Activated CD8-positive, alpha-beta memory T cell treated with anti-CD3 and anti-CD28 coated beads, Interleukin-2, amount 50 U/mL, for 24 hours (primary cell): ENCODE results near the gene ZNF469.

Experiments
- DNase-seq: peaks from one replicate; pipeline ENCODE4 v3.0.0-alpha.2; 2020; ENCODE audit errors: extremely low read depth

The ZNF469 gene

DNA sequence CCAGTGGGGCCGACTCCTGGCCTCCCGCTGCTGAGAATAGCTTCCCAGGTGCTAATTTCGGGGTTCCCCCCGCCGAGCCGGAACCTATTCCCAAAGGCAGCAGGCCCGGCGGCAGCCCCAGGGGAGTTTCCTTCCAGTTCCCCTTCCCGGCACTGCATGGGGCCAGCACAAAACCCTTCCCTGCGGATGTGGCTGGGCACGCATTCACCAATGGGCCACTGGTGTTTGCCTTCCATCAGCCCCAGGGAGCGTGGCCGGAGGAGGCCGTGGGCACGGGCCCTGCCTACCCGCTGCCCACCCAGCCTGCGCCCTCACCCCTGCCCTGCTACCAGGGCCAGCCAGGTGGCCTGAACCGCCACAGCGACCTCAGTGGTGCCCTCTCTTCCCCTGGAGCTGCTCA, 45.4 kb downstream of the ZNF469 start:
- no peak for DNase-seq

GRCh38 chr16:88428616-88429386, 46.0 kb downstream of the ZNF469 start:
- DNase-seq, result no peak

GRCh38 chr16:88429387-88430184, 46.8 kb downstream of the ZNF469 start:
- DNase-seq, result no peak

- no peak for DNase-seq
Measured at GRCh38 chr16:88430185-88430523, 47.4 kb downstream of the ZNF469 start.

DNA sequence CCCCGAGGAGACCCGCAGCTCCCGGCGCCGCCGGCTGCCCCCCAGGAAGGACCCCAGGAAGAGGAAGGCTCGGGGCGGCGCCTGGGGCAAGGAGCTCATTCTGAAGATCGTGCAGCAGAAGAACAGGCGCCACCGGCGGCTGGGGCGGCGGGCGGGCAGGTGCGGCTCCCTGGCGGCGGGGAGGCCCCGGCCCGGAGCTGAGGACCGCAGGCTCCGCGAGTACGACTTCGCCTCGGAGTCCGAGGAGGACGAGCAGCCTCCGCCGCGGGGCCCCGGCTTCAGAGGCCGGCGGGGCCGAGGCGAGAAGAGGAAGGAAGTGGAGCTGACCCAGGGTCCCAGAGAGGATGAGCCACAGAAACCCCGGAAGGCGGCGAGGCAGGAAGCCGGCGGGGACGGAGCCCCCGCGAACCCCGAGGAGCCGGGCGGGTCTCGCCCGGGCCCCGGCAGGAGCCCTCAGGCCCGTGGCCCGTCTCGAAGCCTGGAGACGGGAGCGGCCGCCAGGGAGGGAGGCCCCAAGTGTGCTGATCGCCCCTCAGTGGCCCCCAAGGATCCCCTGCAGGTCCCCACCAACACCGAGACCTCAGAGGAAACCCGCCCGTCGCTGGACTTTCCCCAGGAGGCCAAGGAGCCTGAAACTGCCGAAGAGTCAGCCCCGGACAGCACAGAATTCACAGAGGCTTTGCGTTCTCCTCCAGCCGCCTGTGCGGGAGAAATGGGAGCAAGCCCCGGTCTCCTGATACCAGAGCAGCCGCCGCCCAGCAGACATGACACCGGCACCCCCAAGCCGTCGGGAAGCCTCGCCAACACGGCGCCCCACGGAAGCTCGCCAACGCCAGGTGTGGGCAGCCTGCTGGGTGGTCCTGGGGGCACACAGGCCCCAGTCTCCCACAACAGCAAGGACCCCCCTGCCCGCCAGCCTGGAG, 48.0 kb downstream of the ZNF469 start:
- no peak for DNase-seq

- no peak for DNase-seq
Measured at GRCh38 chr16:88431651-88432050, 48.9 kb downstream of the ZNF469 start.

- no peak for DNase-seq
Measured at GRCh38 chr16:88432174-88432573, 49.4 kb downstream of the ZNF469 start.
